GM18867 (cell line): Measurements from ENCODE around the gene HEXD.
"Not testable (repeated sequence)": the region's sequence is repeated elsewhere in the genome, so short reads cannot be mapped to it uniquely, and the experiment has no call there.

Experiments
- ATAC-seq: cut with Tn5 transposase; IDR thresholded peaks from one replicate; pipeline ENCODE4 v1.9.1; 2021; ENCODE audit warnings: mild to moderate bottlenecking, moderate library complexity; ENCODE audit not compliant: unreplicated experiment

Gene HEXD

GRCh38 chr17:82382220-82382932 lies 35.8 kb upstream of the HEXD start:
- ATAC-seq: not testable (repeated sequence)

GRCh38 chr17:82382933-82383255 lies 35.3 kb upstream of the HEXD start:
- ATAC-seq: no peak

DNA sequence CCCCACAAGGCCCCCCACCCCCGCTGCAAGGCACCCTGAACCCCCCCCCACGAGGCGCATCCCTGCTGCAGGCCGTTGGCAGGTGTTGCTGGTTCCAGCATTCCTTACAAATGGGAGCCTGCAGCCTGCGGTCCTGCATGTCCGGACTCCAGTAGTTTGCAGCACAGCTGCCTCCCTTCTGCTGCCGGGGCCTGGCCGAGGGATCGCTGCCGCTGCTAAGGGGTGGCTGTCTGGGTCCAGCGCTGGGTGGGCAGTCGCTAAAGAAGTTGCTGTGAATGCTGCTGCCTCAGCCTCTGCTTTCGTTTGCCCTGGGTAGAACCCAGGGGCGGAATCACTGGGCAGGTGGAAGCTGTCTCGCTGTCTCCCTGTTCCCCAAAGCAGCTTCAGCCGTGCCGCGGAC lies 34.7 kb upstream of the HEXD start:
- no peak for ATAC-seq

DNA sequence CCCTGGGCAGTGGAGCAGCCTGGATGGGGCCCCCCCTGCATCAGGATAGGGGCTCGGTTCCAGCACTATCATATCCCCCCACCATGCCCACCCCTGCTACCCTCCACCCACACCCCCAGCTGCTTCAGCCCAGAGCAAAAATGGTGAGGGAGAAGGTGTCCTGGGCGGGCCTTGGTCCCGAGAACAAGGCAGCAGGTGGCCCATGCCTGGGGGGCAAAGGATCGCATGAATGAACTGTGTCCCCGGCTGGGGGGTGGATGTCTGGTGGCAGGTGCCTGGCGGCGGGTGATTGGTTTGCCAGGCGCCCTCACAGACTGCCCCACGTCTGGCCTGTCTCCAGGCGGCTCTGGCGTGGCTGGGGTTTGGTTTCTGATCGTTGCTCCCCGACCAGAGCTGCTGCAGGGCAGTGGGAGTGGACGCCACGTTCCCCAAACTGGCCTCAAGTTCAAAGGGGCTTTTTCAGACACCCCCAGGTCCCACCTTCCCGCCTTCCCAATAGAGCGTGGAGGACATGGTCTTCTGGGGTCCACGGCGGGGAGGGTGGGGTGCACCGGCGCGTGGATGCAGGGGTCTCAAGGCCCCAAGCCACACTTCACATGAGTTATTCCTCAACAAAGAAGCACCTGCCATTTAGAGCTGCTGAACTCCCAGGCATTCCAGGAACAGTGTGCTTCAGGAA lies 34.0 kb upstream of the HEXD start:
- ATAC-seq: no peak

DNA sequence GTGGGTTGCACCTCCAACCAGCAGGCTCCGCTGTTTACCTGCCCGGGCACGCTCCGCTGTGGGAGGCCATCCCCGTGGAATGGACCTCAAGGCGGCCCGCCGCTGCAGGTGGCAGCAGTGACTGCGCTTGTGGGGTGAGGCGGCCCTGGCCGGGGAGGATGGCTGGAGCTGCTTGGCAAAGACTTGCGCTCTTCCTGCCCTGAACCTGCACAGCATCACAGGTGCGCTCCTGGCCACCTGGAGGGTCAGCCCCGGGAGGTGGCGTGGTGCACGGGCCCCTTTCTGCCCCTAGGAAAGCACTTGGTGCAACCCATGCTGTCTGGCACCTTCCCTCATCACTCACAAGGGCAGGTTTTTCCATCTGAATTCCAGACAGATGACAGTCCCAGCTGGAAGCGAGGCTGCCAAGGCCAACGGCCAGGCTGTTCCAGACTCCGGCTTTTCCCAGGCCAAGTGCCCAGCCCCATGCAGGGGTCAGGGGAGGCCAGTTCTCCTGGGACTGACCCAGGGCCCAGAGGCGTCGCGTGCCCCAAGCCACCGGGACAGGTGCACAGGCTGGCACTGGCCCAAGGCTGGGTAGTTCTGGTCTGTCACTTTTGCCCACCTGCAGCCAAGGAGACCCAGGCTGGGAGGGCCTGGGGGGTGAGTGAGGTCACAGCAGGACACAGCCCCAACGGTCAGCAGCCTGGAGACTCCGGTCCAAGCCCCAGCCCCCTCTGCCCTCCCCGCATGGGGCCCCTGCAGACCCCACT lies 33.2 kb upstream of the HEXD start:
- ATAC-seq: no peak

- ATAC-seq: no peak
Measured at GRCh38 chr17:82385559-82386254, 32.4 kb upstream of the HEXD start.

DNA sequence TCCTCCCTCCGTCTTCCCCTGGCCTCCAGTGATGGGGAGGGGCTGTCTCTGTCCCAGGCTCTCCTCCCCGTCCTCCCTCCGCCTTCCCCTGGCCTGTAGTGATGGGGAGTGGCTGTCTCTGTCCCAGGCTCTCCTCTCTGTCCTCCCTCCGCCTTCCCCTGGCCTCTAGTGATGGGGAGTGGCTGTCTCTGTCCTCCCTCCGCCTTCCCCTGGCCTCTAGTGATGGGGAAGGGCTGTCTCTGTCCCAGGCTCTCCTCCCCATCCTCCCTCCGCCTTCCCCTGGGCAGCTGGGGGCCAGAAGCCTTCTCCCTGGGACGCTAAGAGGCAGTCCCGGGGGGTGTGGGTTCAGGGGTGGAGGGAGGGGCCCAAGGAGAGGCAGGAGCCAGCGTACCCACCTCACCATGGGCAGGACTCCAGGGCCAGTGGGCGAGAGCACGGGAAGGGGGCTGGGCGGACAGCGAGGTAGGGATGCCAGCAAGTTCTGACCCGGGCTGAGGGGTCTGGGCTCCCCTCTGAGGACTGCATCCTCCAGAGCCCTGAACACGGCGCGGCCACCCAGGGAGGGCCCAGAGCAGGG lies 31.8 kb upstream of the HEXD start:
- no peak for ATAC-seq

DNA sequence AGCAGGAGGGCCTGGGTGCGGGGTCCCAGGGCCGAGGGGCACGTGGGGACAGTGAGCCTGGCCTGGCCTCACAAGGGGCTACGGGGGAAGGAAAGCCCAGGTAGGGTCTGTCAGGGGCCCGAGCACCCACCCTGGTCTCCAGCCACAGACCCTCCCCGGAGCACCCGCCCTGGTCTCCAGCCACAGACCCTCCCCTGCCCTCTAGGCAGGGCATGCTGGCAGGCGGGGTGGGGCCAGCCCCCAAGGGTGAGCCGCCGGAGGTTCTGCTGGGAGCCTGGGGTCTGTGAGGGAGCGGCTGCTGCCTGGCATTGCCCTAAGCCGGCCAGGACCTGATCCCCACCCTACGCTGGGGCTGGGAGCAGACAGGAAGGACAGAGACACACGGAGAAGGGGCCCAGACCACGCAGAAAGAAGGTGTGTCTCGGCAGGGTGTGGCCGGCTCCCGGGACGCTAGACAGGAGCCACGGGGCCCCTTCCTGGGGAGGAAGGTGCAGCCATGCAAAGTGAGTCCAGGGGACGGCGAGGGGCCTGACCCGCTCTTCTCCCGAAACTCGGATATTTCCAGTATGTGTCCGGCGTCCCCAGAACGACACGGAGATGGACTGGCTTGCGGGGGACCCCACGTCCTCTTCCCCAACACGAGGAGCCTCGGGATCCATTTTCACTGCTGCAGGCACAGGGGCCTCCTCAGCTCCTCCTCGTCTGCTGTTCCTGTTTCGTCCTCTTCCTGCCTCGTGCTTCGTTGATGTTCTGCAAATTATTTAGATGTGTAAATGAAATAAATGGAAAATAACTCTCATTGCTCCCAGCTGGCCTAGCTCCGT lies 31.1 kb upstream of the HEXD start:
- no peak for ATAC-seq

DNA sequence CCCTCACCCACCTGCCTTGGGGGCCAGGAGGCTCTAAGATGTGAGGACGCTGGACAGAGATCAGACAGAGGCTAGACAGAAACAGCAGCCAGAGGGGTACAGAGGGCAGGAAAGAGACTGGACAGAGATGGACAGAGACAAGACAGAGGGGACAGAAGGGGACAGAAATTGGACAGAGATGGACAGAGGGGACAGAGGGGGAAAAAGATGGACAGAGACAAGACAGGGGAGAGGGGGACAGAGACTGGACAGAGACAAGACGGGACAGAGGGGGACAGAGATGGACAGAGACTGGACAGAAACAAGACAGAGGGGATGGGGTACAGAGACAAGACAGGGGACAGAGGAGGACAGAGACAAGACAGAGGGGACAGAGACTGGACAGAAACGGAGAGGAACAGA lies 30.4 kb upstream of the HEXD start:
- no peak for ATAC-seq

DNA sequence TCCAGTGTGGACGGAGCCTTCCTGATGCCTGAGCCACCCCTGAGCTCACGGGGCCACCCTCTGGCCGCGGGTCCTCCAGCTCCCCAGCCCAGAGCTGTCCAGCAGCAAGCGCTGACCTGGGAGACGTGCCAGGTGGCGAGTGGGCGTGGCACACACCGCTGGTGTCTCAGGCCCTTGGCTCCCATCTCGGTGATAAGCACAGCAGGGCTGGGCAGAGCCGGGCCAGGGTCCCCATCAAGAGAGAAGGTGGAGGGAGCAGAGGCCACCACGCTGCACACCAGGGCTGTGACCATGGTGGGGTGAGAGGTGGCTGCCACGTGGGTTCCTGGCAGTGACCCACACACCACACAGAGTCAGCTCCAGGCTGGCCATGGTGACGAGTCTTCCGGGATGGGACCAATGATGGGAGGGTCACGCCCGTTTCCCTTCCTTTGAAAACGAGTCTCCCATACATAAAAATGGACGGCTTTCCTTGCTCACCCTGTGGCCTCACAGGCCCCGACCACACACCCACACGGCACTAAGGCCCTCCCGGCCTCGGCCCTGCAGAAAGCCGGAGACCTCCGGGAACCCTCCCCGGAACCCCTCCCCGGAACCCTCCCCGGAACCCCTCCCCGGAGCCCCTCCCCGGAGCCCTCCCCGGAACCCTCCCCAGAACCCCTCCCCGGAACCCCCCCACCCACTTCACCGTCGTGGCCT lies 29.8 kb upstream of the HEXD start:
- ATAC-seq: no peak

GRCh38 chr17:82388922-82389283 lies 29.2 kb upstream of the HEXD start:
- ATAC-seq: no peak

DNA sequence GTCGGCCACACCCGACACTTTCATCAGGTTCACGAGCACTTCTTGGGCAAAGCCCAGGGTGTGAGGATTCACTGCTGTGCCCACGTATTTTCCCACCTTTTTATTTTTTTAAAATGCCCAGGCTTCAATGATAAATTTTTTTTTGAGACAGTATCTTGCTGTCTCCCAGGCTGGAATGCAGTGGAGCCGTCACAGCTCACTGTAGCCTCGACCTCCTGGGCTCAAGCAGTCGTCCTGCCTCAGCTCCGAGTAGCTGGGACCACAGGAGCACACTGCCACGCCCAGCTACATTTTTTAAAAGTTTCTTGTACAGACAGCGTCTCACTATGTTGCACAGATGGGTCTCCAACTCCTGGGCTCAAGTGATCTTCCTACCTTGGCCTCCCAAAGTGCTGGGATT lies 28.8 kb upstream of the HEXD start:
- no peak for ATAC-seq

GRCh38 chr17:82390015-82390859 lies 27.9 kb upstream of the HEXD start:
- ATAC-seq: no peak

DNA sequence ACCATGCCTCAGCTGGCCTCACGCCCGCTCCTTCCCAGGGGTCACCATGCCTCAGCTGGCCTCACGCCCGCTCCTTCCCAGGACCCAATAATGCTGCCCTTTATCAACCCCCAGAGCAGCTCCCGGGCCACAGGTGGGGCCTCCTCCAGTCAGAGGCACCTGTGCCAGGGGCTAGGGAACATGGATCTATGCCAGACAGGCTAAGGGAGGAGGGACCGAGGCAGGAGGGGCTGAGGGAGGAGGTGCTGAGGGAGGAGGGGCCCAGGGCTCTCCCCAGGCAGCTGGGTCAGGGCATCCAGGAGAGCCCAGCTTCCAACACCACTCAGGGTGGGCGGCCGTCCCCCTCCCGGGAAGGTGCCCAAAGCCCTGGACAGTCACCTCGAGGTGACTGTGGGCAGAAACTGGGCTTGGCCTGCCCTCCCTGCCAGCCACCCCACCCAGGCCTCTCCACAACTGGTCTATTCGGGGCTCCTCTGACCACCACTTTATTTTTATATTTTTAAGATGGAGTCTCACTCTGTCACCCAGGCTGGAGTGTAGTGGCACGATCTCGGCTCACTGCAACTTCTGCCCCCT lies 27.2 kb upstream of the HEXD start:
- ATAC-seq: no peak

DNA sequence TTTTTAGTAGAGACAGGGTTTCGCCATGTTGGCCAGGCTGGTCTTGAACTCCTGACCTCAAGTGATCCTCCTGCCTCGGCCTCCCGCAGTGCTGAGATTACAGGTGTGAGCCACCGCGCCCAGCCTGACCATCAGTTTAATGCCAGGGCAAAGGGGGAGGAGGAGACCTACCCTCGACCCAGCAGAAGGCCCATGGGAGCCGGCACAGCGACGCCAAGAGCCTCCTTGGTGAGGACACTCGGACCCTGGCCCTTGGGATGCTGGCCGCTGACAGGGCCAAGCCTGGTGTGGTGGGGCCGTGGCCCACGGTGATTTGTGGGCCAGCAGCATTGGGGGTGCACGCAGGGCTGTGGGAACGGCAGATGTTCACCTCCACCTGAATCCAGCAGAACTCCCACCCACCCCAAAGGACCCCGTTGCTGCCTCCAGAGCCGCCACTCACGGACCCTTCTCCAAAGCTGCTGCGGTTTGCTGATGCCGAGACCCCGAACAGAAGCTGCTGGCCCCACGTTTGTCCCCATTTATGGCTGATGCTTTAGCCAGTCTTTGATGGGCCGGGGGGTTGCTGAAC lies 26.6 kb upstream of the HEXD start:
- no peak for ATAC-seq

GRCh38 chr17:82392209-82392920 lies 25.8 kb upstream of the HEXD start:
- no peak for ATAC-seq

DNA sequence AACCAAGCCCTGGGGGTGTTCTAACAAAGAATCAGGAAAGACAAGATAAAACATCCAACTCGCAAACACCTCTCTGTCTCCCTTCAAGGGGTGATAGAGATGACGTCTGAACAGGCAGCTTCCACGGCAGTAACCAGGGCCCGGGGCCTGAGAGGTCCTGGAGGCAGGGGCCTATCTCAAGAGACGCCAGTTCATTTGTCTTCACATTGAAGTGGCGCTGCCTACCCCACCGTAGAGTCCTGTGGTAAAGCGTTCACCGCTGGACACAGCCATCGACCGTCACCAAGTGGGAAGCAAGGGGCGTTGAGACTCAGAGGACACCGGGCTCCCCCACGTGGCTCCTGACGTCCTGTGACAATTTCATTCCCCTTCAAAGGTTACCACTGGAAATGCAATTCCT lies 25.2 kb upstream of the HEXD start:
- no peak for ATAC-seq

- ATAC-seq: no peak
Measured at GRCh38 chr17:82394278-82394677, 23.9 kb upstream of the HEXD start.
